ENCODE results near the gene AIP.

The AIP gene

GRCh38 chr11:67538306-67538705, 55.5 kb downstream of the AIP start:
- no peak for DNase-seq

GRCh38 chr11:67538823-67539505, 56.1 kb downstream of the AIP start:
- no peak for DNase-seq

GRCh38 chr11:67539550-67539949, 56.7 kb downstream of the AIP start:
- DNase-seq, result no peak

Measured in T-helper 1 cell (primary cell).